GM18526 (cell line): ENCODE data around the gene CEBPG.

Experiments used
- POLR2A ChIP-seq: IDR thresholded peaks from 3 replicates; pipeline ENCODE4 v1.6.1; 2011; ENCODE audit not compliant: insufficient read length; ENCODE audit errors: extremely low read depth

The CEBPG gene

DNA sequence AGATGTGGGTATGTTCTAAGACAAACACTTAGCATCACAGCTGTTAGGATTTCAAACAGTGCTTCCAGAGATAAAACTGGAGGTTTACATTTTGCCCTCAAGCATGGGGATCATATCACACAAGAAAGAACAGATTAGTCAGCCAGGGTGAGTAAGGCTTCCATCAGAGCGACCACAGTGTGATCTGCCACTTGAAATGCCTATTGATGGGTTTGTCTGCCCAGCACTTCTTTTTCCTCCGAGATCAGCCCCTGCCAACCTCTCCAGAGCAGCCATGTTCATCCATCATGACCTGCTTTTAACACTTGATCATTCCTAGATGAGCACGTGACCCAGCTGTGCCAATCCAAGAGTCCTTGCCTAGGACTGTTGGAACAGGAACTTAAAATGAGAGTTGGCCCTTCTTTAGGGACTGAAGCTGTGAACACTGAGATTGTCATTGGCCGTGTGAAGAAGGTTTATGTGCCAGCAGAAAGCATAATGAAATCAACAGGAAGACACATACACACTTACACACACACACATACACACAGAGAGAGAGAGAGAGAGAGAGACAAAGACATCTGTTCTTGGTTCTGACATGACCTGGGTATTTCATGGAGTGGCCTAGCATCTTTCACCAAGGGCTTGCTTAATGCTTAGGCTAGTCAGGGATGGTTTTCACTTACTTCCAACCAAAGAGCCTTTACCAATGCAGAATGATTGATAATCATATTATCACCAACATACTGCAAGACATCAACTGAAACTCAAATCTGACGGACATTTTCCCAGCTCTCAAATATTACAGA, 5.2 kb upstream of the CEBPG start:
- TF ChIP-seq POLR2A = no peak

- no peak for TF ChIP-seq POLR2A
Measured at GRCh38 chr19:33370783-33371182, 2.7 kb upstream of the CEBPG start.

DNA sequence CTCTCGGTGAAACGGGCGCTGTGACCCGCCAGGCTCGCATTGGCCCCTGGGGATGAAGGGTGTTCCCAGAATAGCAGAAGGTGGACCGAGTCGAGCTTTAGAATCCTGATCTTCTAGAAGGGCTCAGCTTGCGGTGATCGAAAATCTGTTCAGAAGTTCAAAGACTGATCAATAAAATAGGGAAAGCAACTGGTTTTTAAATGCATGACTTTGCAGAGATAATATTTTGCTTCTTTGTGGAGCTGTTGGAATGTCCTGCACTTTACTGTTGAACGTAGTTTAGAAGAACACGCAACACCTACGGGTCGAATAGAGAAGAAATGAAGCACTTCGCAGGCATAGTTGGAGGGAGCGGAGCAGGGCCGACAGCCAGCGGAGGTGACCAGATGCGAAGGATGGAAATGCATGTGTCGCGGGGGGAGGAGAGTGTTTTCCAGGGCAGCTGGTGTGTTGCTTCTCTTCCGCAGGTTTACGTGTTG, 766 bp downstream of the CEBPG start:
- no peak for TF ChIP-seq POLR2A

DNA sequence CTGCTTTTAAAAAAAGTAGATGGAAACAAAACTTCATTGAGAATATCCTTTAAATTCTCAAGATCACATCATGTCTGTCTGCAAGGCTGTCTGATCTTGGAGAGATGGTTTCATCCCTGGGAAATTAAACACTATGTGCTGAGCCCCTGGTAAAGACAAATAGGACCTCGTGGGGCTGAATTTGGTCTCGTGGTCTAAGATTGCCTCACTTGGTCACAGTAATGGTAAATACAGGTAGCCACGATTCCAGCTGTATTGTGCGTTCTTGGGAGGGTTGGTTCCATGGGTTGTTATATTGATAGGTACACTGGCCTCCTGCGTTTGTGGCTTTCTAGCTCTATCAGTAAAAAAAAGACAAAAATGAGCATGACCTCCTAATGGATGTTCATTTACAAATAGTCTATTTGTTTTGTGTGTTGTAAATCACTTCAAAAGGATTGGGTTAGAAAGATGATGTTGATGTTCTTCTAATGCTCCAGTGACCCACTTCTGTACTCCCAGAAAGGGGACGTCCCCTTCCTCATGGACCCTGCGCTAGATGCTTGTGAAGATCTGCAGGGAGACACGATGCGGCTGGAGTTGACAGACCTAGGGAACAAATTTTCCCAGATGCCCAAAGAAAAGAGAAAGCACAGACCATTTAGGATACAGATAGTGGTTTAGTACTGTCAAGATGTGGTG, 1.8 kb downstream of the CEBPG start:
- TF ChIP-seq POLR2A = no peak

DNA sequence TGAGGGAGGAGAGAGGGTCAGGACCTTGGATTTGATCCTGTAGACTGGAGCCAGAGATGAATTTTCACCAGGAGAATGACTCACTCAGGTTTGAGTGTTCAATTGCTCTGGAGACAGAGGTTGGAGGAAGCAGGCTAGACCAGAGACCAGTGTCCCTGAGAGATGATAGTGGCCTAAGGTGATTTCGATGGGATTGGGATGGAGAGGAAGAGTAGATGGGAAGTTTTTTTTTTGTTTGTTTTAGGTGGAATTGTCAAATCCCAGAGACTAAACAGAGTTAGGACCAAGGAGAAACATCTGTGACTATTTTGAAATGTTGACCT, 2.3 kb downstream of the CEBPG start:
- no peak for TF ChIP-seq POLR2A

GRCh38 chr19:33376423-33376822, 2.9 kb downstream of the CEBPG start:
- no peak for TF ChIP-seq POLR2A

DNA sequence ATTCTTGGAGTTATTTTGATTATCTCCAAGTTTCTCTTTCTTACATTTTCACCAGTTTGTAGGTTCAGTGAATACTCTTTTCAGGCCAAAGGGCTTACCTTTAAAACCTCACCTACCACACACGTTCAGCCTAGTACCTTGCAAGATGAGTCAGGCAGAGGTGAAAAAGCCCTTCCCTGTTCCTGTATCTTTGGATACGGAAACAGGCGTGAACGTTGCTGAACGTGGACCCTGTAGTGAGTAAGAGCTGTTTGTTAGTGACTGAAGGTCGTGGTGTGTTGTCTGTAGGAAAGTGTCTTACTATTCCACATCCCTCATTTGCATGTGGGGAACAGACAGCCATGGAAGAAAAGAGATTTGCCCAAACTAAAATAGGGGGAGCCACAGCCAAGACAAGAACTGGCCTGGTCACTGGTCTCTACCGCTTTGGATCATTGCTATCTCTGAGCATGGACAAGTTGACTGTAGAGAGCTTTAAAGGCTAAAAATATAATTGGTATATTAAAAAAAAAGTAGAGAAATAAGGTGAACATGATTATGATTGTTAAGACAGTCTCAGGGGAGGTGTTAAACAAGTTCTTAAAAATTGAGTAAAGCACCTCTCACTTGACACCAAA, 3.5 kb downstream of the CEBPG start:
- TF ChIP-seq POLR2A = no peak

DNA sequence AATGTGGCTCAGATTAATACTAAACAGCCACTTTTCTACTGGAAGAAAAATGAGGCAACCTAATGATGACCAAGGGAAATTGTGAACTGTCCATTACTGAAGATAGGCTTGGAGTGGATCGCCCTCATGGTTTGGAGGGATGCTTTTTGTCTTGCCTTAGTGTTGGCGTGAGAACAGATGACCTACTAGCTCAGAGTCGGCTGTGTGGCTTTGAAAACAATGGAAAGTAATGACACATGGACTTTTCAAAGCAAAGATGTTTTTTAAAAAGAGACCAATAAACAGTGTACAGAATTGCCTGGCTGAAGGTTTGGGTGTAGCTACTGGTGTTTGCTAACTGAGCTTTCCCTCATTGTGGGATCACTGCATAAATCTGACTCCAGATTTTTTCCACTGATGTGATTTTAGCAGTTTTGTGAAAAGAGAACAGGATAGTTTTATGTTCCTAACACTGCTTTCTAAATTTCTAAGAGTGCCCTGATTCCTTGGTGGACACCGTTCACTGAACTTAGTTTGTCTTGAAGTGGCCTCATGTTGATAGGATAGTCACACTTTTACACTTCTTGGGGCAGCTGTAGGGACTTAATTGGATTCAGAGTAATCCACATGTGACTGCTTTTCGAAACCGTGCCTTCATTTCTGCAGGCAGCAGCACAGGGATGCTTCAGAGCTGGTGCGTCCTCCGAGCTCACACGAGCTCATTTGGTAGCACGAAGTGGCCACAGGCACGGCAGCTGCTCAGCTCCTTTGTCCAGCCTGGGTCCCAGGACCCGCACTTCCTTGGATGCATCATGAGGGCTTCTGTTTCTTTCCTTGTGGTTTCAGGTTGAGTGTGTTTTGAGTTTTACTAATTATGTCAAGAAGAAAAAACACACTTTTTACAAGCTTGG, 4.3 kb downstream of the CEBPG start:
- no peak for TF ChIP-seq POLR2A

GRCh38 chr19:33379151-33379829, 5.8 kb downstream of the CEBPG start:
- no peak for TF ChIP-seq POLR2A

DNA sequence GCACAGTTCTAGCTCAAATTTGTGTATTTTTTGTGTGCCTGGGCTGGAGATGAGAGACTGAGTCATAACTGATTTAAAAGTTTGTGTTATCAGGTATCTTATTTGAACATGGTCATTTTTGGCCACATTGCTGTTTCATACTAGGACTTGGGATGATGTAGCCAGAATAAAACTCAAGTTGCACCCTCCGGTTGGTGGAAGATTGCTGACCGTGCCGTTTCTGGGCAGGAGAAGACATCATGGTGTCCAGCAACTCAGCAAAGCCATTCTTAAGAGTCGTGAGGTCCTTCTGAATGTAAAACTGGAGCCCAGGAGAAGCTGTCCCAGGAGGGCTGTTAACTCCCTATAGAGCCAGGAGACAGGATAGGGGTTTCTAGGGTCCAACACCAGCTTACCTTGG, 7.6 kb downstream of the CEBPG start:
- TF ChIP-seq POLR2A = no peak

- TF ChIP-seq POLR2A = no peak
Measured at GRCh38 chr19:33382006-33382405, 8.5 kb downstream of the CEBPG start.

GRCh38 chr19:33382982-33383381, 9.5 kb downstream of the CEBPG start:
- no peak for TF ChIP-seq POLR2A

DNA sequence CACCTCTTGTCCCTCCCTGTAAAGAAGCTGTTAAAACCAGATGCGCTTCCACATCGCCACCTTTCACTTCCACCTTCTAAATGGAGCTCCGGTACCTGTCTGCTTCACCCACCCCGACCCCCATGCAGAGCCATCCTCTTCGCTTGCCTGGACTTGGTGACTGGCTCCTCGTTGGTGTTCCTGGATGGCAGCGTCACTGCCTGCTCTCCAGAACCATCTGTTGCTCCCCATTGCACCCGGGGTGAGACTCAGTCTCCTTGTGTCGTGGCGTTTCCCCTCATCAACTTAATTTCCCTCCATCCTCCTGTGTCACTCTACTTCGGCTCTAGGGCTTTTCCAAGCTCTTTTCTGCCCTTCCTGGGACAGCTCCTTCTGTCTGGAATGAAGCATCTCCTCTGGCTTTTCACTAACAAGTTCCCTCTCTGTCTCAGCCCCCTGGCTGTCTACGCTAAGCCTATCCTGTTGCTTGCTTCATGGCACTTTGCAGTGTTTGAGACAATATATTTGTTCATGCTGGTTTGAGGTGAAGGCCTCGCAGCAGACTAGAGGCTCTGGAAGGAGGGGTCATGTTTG, 10.3 kb downstream of the CEBPG start:
- TF ChIP-seq POLR2A = no peak

GRCh38 chr19:33384983-33385382, 11.5 kb downstream of the CEBPG start:
- no peak for TF ChIP-seq POLR2A
